ENCODE data around the gene ANO8.
"Not testable (repeated sequence)": the region's sequence is repeated elsewhere in the genome, so short reads cannot be mapped to it uniquely, and the experiment has no call there.

ANO8 gene

GRCh38 chr19:17306285-17306714 lies 28.4 kb downstream of the ANO8 start:
- DNase-seq, result no peak

DNA sequence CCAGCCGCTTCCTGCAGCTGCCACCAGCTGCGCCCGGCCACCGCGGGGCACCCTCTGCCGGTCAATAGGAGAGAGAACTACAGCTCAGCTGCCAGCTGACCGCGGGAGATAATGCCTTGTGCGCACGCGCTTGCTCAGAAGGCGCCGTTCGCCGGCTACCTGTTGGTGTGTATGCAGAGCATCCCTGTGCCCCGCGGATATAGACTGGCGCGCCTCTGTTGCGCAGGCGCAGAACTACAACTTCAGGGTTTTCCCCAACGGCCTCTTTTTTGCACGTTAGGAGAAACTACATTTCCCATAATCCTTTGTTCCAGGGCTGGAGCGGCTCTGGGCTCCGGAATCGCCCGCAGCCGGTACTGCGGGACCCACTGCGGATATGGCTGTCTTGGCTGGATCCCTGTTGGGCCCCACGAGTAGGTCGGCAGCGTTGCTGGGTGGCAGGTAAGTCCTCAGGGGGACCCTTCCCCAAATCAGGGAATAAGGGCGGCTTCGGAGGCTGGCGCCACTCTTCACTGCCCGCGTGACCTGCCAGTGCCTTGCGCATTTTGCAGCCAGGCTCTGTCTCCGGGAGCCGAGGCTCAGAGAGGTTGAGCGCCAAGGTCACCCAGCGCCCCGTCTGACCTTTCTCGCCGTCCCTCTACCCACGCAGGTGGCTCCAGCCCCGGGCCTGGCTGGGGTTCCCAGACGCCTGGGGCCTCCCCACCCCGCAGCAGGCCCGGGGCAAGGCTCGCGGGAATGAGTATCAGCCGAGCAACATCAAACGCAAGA lies 29.0 kb downstream of the ANO8 start, which contains the start of gene MRPL34:
Gene MRPL34, plus strand, starts transcription at position 356 of the 768 bp plus-strand sequence. Its CDS starts 21 bp downstream, at position 377.
- DNase-seq, result peak; percentile 99

GRCh38 chr19:17305216-17305516 lies 29.5 kb downstream of the ANO8 start:
- no peak for DNase-seq

- no peak for DNase-seq
Measured at GRCh38 chr19:17304386-17305215, 30.1 kb downstream of the ANO8 start.

GRCh38 chr19:17303940-17304267 lies 30.8 kb downstream of the ANO8 start:
- DNase-seq, result no peak

- peak; percentile 77 for DNase-seq
Measured at GRCh38 chr19:17303167-17303939, 31.3 kb downstream of the ANO8 start, which contains the start of gene ABHD8. TSS of gene ABHD8 (minus strand) at chr19:17303425. CDS start at chr19:17301616, 1,809 bp downstream.

- DNase-seq, result no peak
Measured at GRCh38 chr19:17302391-17303166, 32.1 kb downstream of the ANO8 start.

DNA sequence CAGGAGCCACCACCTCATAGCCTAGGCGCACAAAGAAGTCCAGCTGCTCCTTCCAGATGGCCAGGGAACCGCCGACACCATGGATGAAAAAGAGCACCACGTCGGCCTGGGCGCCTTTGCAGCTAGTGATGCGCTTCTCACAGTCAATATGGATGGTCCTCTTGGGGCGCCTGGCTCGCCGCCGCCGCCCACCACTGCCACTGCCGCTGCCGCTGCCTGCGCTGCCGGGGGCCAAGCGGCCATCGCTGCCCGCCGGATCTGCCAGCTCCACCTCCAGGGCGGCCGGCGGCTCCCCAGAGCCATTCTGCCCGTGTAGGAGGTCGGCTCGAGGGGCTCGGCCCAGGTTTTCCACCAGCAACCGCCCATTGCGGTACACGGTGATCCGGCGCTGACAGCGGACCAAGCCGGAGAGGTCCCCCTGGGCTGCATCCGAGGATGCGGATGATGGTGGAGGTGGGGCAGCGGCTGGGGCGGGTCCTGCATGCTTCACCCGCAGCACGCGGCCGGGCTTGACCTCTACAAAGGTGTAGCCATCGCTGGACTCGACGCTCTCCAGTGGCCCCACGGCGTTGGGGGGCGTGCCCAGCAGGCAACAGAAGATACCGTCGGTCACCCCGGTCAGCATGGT lies 33.5 kb downstream of the ANO8 start:
- no peak for DNase-seq

DNA sequence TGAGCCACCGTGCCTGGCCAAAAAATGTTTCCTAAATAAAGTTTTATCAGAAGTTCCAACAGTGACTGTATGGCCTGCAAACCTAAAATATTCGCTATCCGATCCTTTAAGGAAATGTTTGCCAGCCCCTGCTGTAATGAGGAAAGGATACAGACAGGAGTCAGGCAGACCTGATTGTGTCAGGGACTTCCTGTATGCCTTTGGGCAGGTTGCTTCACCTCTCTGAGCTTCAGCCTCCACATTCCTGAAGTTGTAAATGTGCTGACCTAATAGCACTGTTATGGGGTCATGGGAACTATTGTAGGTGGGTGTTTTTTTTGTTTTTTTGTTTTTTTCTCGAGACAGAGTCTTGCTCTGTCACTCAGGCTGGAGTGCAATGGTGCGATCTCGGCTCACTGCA lies 37.7 kb downstream of the ANO8 start:
- DNase-seq, result no peak

DNA sequence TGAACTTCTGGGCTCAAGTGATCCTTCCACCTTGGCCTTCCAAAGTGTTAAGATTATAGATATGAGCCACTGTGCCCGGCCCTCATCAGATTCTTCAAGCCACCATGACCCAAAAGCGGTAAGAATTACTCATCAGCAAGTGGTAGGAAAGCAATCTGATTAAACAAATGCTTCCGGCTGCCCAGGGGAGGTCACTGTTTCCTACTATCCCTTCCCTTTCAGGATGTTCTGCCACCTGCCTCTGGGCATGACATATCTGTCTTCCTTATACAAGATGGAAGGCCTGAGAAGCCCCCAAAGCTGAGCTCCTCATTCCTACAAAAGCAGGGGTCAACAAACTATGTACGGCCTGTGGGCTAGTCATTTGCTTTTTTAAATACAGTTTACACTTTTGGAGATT lies 38.4 kb downstream of the ANO8 start:
- no peak for DNase-seq

- not testable (repeated sequence) for DNase-seq
Measured at GRCh38 chr19:17295551-17295950, 39.1 kb downstream of the ANO8 start.

DNA sequence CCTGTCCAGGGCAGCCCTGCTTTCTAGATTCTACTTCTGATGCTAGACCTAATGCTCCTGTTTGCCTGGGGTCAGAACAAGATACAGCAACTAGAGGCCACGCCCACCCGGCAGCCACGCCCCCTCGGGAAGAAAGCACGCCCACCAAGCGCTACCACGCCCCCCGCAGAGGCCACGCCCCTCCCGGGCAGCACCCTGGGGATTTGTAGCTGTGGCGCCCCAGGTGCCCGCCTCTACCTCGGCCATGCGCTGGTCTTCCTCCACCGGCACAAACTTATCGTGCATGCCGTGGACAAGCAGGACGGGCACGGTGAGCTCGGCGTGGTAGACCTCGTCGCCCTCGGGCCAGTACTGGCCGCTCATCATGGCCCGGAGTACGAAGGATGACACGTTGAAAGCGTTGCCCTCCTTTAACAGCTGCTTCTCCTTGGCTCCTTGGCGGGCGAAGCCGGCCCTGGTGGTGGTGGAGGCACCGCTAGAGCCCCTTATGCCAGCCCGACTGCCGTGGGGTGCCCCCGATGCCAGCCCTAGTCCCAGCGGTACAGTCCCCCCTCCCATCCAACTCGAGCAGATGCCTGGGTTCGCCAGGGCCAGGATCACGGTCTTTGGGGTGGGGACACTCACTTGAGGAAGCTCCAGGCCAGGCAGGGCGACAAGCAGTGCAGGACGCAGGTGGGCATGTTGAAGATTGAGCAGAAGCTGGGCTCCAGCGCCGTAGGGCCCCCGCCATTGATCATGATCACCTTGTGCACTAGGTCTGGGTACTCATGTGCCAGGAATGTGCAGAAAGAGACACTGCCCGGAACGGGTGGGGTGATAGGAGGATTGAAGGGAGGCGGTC lies 40.4 kb downstream of the ANO8 start:
- DNase-seq, result no peak

DNA sequence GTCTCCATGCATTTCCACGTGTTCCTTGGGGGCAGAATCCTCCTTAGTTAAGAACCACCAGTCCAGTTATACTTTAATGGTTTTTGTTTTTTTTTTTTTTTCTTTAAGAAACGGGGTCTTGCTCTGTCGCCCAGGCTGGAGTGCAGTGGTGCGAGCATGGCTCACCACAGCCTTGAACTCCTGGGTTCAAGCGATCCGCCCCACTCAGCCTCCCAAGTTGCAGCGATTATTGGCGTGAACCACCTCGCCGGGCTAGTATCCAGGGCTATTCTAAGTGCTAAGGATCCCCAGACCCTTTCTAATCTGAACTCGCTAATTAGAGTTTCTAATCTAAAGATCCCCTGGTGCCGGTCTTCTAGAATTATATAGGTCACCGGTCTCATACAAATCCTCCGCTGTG lies 41.0 kb downstream of the ANO8 start:
- DNase-seq, result no peak

GRCh38 chr19:17292301-17293074 lies 42.2 kb downstream of the ANO8 start:
- DNase-seq, result peak; percentile 16

- no peak for DNase-seq
Measured at GRCh38 chr19:17289489-17289888, 45.2 kb downstream of the ANO8 start.

DNA sequence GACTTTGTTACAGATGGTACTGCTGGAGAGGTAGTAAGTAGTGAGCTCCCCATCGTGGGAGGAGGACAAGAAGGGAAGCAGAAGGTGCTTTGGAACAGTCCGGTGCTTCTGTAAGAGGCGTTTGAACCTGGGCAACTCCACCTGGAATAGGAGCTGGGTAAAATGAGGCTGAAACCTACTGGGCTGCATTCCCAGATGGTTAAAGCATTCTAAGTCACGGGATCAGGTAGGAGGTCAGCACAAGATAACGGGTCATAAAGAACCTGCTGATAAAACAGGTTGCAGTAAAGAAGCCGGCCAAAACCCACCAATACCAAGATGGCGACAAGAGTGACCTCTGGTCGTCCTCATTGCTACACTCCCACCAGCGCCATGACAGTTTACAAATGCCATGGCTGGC lies 47.9 kb downstream of the ANO8 start:
- DNase-seq, result no peak

DNA sequence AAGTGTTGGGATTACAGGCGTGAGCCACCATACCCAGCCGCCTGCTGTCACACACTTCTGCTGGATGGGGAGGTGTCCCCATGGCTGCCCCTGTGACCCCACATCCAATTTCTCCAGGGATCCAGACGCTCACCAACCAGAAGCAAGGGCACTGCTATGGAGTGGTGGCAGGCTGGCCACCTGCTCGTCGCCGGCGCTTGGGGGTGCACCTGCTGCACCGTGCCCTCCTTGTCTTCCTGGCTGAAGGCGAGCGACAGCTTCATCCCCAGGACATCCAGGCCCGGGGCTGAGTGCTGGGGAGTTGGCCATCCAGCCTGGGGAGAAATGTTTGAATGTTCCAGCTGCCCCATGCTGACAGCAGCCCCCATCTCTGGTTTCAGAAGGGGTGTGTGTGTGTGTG lies 48.4 kb downstream of the ANO8 start:
- DNase-seq, result no peak

DNA sequence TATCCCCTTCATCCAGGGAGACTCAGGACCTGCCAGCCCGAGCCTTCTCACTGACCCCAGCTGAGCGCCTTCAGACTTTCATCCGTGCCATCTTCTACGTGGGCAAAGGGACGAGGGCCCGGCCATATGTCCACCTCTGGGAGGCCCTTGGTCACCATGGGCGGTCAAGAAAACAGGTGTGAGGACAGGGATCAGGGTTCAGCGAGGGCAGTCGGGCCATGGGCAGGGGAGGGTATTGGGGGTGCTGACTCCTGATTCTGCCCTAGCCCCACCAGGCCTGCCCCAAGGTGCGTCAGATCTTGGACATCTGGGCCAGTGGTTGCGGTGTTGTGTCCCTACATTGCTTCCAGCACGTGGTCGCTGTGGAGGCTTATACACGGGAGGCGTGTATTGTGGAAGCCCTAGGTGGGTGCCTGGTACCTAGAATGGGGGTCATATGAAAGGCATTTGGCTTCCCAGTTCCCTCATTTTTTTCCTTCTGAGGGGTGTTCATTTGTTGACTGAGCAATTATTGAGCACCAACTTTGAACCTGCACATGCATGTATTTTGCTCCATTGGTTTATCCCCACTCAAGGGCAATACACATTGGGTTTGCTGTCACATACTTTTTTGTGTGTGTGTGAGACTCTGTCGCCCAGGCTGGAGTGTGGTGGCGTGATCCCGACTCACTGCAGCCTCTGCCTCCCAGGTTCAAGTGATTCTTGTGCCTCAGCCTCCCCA lies 49.1 kb downstream of the ANO8 start:
- DNase-seq, result no peak

DNA sequence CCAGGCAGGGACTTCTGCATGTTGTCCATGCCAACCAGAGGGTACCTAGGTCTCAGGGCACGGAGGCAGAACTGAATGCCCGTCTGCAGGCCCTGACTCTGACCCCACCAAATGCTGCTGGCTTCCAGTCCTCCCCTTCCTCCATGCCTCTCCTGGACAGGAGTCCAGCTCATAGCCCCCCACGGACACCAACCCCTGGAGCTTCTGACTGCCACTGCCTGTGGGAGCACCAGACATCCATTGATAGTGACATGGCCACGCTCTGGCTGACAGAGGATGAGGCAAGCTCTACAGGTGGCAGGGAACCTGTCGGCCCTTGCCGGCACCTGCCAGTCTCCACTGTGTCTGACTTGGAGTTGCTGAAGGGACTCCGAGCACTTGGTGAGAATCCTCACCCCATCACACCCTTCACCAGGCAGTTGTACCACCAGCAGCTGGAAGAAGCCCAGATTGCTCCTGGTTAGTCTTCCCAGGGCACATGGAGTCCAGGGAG lies 51.1 kb downstream of the ANO8 start:
- no peak for DNase-seq
